Body of pancreas (tissue), 4 donors: Measurements from ENCODE around the gene GPR35.

Experiments
- CTCF ChIP-seq, 7 experiments: fragments of 450-650 bp in 4 of 7; fragments of 200-600 bp in 3 of 7; sonication (generic) in 3 of 7; IDR thresholded peaks; one replicate each; pipeline ENCODE4 v1.5.1; 2016 to 2019; ENCODE audit warnings: antibody characterized with exemption in 7 of 7
- POLR2A ChIP-seq, 3 donors: fragments of 450-650 bp; IDR thresholded peaks; one replicate each; pipeline ENCODE4 v1.6.1; 2016; ENCODE audit warnings: antibody characterized with exemption in 3 of 3, mild to moderate bottlenecking in 2 of 3

GRCh38 chr2:240611601-240612210, 13.6 kb upstream of the GPR35 start:
- no peak for TF ChIP-seq CTCF (IDR thresholded peaks at IDR 0.05)
- TF ChIP-seq POLR2A (IDR thresholded peaks at IDR 0.05), result no peak
